Fibroblast of the conjunctiva (primary cell): ENCODE data around the gene MC2R.
"Not testable (repeated sequence)": the region's sequence is repeated elsewhere in the genome, so short reads cannot be mapped to it uniquely, and the experiment has no call there.

Experiments
- DNase-seq: peaks from one replicate; pipeline ENCODE4 v3.0.0-alpha.2; 2010; ENCODE audit warnings: low read depth

MC2R gene

DNA sequence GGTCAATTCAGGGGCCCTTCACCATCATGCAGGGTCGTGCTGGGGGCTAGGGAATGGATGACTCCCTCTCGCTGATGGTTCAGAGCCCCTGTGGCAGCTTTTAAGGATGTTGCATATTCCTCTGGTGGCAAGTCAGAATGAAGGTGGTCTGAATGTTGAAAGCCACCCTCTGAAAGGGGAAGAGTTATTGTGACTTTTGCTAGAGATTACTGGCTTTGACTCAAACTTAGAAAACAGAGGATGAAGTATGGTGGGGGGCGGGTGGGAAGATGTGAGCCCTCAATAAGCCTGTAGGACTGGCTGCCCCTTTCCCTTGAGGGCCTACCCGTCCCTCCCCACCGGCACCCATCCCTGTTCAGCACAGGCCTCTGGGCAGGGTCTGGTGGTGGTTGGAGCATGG, 23.2 kb downstream of the MC2R start:
- no peak for DNase-seq

DNA sequence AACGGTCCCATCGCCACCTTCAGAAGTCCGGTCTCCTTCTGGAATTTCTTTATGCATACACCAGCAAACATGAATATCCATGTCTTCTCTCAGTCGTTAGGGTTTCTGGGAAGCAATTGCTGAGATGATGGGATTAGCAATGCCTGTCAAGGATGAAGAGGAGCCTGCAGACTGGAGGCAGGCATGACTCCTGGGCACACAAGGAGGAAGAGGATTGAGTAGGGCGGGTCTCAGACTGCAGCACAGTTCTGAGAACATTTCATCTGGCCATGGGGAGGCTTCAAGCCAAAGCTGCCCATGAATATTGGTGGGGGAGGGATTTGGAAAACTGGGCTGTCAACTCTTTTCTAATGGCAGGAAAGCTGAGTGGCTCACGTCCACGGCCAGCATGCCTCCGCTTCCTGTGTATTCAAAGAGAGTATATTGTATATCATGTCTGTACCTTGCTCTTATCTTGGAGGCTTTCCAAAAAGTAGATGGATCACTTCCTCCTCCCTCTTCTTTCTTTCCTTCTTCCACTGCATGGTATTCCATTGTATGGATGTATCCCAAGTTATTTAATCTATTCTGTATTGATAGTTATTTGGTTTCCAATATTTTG, 24.5 kb downstream of the MC2R start:
- no peak for DNase-seq

DNA sequence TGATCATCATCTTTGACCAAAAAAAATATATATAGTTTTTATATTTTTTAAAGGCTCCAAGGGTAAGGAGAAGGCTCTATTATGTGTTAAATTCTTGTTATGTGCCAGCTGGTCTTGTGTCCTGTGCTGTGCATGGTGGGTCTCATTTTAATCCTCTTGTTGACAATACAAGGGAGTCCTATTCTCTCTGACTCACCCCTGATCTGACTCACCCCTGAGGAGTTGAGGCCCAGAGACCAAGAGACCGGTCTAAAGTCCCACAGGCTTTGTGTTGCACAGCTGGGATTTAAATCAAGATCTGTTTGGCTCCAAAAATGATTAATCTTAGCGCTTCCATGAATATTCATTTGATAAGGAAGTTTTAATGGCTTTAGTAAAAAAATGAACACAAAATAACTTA, 25.7 kb downstream of the MC2R start:
- DNase-seq: no peak

DNA sequence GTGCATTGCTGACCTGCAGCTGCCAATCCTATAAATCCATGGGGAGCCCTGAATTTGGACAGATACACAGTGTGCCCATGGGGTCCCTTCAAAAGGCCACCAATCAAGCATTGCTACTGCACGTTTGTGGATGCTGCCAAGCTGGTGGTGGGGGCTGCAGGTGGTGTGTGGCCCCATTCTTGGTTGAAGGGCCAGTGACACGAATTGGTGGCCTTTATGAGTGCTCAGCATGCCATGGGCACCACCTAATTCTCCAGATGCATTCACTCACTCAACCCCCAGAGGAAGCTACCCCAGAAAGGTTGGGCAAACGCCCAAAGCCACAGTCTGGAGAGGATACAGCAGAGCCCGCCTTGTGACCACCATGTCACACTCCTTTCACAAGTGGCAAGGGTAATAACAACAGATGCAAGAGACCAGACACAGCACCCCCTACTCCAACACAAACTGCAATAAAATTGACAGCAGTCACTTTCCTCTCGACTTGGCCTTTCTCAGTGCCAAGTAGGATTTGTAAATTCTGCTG, 27.1 kb downstream of the MC2R start:
- DNase-seq: no peak

DNA sequence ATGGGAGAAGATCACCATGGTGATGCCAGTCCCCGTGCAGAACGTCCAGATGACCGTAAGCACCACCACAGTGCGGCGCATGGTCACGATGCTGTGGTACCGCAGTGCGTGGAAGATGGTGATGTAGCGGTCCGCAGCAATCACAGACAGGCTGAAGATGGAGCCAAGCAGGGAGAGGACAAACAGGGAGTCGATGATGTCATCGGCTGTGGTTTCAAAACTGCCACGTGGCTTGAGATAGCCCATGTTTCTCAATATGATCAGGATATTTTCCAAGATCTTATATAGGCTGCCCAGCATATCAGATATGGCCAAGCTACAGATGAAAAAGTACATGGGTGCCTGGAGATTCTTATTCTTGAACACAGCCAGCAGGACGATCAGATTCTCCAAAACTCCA, 30.3 kb downstream of the MC2R start:
- DNase-seq: no peak

DNA sequence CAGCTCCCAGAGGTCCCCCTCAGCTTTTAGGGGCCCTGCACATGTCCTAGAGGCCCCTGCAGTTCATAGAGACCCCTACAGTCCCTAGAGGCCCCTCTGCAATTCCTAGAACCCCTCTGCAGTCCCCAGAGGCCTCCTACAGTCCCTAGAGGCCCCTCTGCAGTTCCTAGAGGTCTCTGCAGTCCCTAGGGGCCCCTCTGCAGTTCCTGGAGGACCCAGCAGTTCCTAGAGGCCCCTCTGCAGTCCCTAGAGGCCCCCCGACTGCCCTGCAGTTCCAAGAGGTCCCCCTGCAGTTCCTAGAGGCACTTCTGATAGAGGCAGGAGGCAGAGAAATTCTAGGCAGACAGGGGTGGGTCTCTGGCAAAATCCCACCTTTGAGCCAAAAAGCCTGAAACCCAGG, 35.4 kb downstream of the MC2R start:
- no peak for DNase-seq

DNA sequence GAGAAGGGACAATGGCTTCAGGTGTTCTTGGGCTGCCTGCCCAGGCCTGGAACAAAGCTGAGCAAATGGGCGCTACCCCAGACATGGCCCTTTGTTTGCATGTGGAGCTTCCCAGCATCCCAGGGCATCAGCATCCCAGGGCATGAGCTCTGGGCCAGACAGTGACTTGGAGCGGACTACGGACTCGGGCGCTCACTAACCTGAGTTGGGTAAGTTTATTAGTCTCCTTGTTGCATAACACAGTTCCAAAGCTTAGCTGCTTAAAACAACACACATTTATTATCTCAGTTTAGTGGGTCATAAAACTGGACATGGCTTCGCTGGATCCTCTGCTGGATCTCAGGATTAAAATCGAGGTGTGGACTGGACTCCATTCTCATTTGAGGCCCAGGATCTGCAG, 35.8 kb downstream of the MC2R start:
- DNase-seq: no peak

DNA sequence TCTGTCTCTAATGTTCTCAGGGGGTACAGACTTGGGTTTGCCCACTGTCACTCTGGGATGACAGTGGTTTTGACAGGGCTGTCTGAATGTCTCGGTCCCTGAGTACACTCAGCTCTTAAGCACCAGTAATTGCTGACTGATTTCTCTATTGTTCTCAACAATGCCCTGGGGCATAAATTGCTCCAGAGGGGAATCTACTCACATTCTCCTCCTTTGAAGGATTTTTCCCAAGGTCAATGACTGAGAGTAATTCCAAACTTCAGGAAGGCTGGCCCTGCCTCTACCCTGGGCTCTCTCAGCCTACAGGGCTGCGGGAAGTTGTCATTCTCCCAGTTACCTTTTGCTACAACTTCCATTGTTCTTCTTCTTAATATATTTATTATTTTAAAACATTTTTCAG, 36.5 kb downstream of the MC2R start:
- no peak for DNase-seq

DNA sequence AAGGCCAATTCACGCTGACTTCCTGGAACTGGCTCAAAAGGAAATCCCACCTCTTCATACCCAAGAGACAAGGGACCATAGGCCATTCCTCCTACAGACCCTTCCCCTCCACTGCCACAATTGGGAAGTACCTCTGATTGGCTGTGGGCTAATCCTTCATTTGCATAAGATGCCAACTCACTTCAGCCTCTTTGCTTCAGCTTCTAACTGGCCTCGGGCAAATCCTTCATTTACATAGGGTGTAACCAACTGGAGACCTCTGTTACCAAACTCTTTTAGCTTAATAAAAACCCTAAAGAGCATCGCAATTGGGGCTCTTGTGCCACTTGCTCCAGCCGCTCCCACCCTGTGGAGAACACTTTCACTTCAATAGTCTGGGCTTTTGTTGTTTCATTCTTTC, 38.2 kb downstream of the MC2R start:
- DNase-seq: no peak

DNA sequence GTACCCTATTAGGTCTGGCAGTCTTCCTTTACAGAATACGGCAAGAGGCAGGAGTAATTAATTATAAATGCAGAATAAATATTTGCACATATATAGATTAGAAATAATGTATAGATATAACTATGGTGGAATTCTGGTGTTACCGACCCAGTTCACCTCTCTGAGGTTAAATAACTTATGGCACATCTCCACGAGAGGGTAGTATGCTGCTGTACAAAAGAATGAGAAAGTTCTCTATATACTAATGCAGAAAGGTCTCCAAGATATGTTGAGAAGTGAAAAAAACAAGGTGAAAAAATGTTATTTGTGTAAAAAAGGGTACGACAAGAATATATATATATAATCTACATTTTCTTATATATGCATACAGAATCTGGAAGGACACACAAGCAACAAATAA, 40.8 kb downstream of the MC2R start:
- DNase-seq: no peak

DNA sequence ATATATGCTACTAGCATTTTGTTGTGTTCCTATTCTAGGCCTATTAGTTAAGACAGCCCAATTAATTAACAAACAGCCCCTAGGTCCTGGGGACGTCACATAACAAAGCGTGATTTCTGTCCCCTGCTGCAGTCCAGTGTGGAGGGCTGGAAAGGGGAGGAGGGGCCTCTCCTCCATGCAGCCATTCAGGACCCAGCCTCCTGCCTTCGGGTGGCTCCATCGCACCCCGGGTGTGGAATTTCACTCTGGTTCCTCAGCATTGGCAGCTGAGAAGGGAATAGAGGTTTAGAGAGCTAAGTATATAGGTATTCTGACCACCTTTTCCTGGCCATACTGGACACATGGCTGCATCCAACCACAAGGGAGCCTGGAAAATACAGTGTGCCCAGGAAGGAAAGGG, 42.4 kb downstream of the MC2R start:
- no peak for DNase-seq

DNA sequence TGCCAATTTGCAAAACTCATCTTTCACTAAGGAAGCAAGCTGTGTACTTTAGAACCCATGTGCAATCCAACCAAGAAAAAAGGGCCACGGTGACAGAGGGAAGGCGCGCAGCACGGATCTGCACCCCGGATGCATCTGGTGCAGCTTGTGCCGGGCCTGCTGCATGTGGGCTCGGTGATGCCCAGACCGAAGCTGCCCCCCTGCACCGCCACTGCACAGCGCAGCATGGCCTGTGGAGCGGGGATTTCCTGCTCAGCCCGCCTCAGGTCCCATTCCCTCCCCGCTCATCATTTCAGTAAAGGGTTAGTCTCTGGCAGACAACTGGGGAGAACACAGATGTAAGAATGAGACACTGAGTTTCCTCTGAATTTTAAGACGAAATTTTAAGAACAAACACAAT, 43.0 kb downstream of the MC2R start:
- DNase-seq: no peak

DNA sequence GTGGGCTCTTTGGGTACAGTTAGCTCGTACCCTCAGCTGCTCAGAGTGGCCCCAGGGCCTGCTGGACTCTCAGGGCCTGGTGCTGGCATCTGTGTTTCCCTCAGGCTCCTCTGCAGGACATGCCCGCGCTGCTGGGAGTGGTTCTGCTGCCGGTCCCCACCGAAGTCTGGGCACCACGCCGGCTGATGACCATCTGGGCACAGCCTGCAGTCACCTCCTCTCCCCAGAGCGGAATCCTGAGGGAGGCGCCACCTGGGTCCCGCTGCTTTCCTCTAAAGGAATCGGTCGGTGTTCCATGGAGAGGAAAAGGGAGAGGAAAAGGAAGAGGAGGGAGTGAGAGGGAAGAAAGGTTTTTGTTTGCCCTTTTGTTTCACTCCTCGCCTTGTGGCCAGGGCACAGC, 43.6 kb downstream of the MC2R start:
- DNase-seq: no peak

DNA sequence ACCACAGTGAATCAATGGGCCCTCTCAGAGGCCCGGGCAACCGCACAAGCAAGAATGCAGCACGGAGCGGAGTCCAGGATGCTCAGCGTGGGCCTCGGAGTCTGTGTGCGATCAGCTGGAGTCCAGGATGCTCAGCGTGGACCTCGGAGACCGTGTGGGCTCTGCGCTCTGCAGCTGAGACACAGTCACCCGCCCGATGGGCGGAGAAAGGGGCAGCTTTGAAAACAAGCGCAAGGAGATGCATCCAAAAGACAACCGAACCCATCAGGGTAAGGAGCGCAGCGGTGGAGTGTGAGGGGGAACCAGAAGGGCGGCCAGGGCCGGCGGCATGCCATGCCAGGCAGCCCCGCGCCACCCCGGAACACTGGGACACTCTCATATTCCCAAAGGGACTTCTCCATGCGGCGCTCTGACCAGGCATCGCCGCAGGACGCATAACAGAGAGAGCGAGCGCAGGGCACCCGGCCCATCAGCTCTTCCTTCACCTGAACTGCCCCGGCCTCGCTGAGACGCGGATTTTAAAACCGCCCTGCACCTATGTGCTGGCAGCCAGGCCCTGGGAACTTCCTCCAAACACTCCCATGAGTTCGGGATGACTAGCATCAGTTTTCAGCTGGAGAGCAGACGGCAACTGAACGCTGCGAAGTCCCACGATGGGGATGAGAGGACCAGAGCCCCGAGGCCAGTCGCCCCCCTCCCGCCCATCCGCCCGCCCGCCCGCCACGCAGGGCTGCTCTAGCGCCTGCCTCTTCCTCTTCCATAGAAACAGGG, 46.6 kb downstream of the MC2R start:
- DNase-seq: no peak

DNA sequence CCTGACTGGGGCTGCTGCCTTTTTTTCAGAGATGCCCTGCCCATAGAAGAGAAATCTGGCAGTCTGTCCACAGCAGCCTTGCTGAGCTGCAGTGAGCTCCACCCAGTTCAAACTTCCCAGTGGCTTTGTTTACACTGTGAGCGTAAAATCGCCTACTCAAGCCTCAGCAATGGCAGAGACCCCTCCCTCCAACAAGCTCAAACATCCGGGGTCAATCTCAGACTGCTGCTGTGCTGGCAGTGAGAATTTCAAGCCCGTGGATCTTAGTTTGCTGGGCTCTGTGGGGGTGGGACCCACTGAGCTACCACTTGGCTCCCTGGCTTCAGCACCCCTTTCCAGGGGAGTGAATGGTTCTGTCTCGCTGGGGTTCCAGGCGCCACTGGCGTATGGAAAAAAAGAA, 52.4 kb downstream of the MC2R start:
- not testable (repeated sequence) for DNase-seq

DNA sequence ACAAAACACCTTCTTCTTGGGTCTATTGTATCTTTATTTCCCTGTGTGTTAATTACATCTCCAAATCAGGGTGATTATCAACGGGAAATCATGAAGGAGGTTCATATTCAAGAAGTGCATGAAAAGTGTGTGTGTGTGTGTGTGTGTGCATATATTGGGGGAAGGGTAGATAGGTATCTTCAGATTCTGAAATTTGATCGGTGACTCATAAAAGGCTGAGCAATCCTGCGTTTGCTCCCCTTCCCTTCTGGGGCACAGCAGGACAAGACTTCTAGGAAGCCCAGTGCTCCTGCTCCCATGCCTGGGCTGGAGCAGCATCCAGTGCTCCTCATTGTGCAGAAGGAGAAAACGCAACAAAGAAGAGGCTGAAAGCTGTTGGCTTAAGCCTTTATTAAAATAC, 65.5 kb downstream of the MC2R start:
- no peak for DNase-seq

DNA sequence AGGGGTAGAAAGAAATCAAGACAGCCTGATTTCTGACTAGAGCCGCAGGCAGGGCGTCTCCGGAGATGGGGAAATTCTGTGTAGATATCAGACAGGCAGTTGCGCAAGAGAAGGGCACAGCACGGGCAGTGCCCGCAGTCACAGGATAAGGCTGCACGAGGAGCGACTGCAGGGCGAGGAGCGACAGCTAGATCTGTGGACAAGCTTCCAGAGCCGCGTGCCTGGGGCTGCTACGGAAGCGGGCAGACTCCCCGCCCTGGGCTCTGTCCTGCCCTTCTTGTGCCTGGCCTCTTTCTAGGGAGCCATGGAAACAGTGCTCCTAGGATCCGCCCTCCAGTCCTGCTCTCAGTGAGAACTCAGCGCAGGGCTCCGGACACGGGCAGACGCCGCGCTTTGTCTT, 78.8 kb downstream of the MC2R start:
- no peak for DNase-seq

DNA sequence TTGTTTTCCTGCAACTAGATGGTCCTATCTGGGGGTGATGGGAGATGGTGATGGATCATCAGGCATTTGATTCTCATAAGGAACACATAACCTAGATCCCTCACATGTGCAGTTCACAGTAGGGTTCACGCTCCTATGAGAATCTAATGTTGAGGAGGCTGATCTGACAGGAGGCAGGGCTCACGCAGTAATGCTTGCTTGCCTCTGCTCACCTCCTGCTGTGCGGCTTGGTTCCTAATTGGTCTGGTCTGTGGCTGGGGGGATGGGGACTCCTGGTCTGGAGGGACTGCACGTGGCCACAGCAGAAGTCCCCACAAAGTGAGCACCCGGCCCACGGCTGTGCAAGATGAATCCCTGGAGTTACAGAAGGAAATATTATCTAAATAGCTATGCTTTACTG, 80.1 kb downstream of the MC2R start:
- no peak for DNase-seq

DNA sequence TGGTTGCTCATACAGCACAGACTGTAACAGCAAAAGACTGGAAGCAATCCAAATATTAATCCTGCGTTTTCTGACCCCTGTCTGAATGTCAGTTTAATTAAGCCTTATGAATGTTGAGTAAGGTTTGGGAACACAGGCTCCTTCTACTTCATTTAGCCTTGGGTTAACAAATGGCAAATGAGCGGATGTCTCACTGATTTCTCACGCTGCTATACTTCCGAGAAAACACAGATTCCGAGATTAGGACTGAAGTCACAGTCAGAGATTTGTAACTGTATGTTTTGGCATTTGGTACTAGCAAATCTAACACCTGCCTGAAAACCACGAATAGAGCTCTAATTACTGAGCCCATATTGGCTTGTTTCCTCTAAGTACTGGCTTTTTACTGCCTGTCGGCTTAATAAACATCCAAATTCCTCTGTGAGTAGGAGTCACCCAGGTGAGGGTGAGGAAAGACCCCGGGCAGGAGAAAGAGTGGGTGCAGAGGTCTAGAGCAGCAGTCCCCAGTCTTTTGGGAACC, 80.8 kb downstream of the MC2R start:
- no peak for DNase-seq
